ENCODE data around the gene WDR81. TPM values are rescaled to one million over a fixed set of nuclear protein-coding genes. Genes with fewer than 3 reads are reported as not detected.
"Not testable (repeated sequence)": the region's sequence is repeated elsewhere in the genome, so short reads cannot be mapped to it uniquely, and the experiment has no call there.

WDR81 gene
- total RNA-seq, 1 donor from 2014 or later: 70.4 TPM

DNA sequence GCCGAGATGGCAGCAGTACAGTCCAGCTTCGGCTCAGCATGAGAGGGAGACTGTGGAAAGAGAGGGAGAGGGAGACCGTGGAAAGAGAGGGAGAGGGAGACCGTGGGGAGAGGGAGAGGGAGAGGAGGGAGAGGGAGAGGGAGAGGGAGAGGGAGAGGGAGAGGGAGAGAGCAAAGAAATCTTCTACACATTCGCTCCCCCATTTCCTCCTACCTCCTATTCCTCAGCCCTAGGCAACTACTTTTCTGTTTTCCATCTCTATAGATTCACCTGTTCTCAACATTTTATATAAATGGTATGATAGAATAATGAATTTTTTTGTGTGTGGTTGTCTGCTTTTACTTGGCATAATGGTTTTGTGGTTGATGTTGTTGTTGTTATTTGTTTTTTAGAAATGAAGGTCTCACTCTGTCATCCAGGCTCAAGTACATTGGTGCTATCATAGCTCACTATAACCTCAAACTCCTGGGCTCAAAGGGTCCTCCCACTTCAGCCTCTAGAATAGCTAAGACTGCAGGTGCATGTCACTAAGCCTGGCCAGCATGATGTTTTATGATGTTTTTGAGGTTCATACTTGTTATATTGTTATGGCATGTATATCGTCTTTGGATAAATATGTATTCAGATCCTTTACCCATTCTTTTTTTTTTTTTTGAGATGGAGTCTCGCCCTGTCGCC lies 33.8 kb upstream of the WDR81 start:
- intact Hi-C loops (cut with DNase I): no loop called here
- Histone ChIP-seq H3K27me3 (no peaks in the 10 kb centered on the region), H3K27ac (no peak overlapping the region), H3K9me3 (no peaks in the 10 kb centered on the region), H3K4me3 (no peak overlapping the region), H3K4me1 (no peaks in the 10 kb centered on the region), H3K36me3 (no peaks in the 10 kb centered on the region)
- no peak for DNase-seq (ENCODE audit: low spot score in 2 of 2)
- TF ChIP-seq CTCF (IDR thresholded peaks at IDR 0.05): no peak

DNA sequence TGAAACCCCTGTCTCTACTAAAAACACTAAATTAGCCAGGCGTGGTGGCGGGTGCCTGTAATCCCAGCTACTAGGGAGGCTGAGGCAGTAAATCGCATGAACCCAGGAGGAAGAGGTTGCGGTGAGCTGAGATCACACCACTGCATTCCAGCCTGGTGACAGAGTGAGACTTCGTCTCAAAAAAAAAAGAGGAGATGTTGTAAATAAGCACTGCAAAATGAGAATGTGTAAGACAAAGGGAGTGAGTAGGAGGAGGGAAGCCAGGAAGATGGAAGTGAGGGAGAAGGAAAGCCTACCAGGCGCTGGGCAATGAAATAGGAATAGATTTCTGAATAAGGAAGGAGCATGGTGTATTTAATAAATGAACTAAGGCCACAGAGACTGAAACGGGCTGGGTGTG lies 31.2 kb upstream of the WDR81 start:
- DNase-seq (ENCODE audit: low spot score in 2 of 2): no peak
- intact Hi-C loops (cut with DNase I): no loop called here
- Histone ChIP-seq H3K27ac (no peak overlapping the region), H3K27me3 (no peaks in the 10 kb centered on the region), H3K4me1 (peaks cover 0 to 6% of the 10 kb centered on the region in 2 donors), H3K4me3 (no peak overlapping the region), H3K36me3 (no peaks in the 10 kb centered on the region), H3K9me3 (no peaks in the 10 kb centered on the region)
- TF ChIP-seq CTCF (IDR thresholded peaks at IDR 0.05): no peak

DNA sequence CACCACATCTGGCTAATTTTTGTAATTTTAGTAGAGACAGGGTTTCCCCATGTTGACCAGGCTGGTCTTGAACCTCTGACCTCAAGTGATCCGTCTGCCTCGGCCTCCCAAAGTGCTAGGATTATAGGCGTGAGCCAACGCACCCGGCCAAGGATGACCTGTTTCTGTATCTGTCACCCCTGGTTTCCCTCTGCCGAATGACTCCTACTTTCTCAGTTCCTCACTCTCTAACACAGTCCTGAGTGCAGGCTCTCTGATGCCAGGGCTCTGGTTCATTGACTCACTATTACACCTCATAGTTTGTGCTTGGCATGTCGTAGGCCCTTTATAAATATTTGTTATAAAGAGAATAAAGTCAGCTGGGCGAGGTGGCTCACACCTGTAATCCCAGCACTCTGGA lies 29.1 kb upstream of the WDR81 start:
- H3K9me3 ChIP-seq: no peaks in the 10 kb centered on the region
- H3K4me1 ChIP-seq: peaks cover 0 to 6% of the 10 kb centered on the region in 2 donors
- DNase-seq (ENCODE audit: low spot score in 2 of 2): no peak
- H3K36me3 ChIP-seq: no peaks in the 10 kb centered on the region
- TF ChIP-seq CTCF (IDR thresholded peaks at IDR 0.05): no peak
- intact Hi-C loops (cut with DNase I): no loop called here
- no peak overlapping the region for H3K4me3 ChIP-seq
- H3K27ac ChIP-seq: no peak overlapping the region
- H3K27me3 ChIP-seq: no peaks in the 10 kb centered on the region

DNA sequence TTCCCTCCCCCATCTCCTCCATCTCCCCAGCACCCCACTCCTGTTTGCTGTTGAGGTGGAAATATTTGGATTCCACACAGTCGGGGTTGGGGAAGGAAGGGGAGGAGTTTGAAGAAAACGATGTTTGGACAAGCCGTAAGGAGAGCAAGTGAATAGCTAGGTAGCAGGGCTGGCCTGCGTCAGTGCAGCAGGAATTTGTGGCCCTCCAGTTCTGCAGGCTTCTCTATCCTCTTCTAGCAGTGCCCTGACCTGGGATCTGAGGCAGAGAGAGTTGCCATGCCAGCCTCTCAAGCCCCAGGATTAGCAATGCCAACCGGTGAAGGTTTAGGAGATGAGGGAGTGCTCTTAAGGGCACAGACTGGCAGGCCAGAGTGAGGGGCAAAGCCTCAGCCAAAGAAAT lies 26.8 kb upstream of the WDR81 start:
- H3K27me3 ChIP-seq: no peaks in the 10 kb centered on the region
- no peak for TF ChIP-seq CTCF (IDR thresholded peaks at IDR 0.05)
- H3K36me3 ChIP-seq: no peaks in the 10 kb centered on the region
- no peak for DNase-seq (ENCODE audit: low spot score in 2 of 2)
- H3K4me1 ChIP-seq: peaks cover 0 to 6% of the 10 kb centered on the region in 2 donors
- peak overlapping the region; percentile 58 to 67 for H3K27ac ChIP-seq
- no peak overlapping the region for H3K4me3 ChIP-seq
- no peaks in the 10 kb centered on the region for H3K9me3 ChIP-seq
- intact Hi-C loops (cut with DNase I): no loop called here

- H3K27me3 ChIP-seq; H3K4me3 ChIP-seq; DNase-seq (ENCODE audit: low spot score in 2 of 2); H3K9me3 ChIP-seq; H3K36me3 ChIP-seq; H3K27ac ChIP-seq; intact Hi-C loops (cut with DNase I); H3K4me1 ChIP-seq: not testable (repeated sequence)
Observed at GRCh38 chr17:1699891-1700290, 24.6 kb upstream of the WDR81 start.

GRCh38 chr17:1703063-1703462 lies 21.4 kb upstream of the WDR81 start:
- Histone ChIP-seq H3K9me3 (no peaks in the 10 kb centered on the region), H3K36me3 (peaks cover 0 to 11% of the 10 kb centered on the region in 2 donors), H3K27me3 (no peaks in the 10 kb centered on the region), H3K4me3 (no peak overlapping the region), H3K27ac (no peak overlapping the region), H3K4me1 (peaks cover 0 to under 1% of the 10 kb centered on the region in 2 donors)
- no peak for TF ChIP-seq CTCF (IDR thresholded peaks at IDR 0.05)
- DNase-seq (ENCODE audit: low spot score in 2 of 2): no peak
- intact Hi-C loops (cut with DNase I): no loop called here
